SK-N-SH treated with all-trans-retinoic acid at 6 μM for 48 hours (cell line): Measurements from ENCODE around the gene AMOT.

Experiments
- ARNTL ChIP-seq: fragments of 450-650 bp; formaldehyde crosslinking; IDR thresholded peaks from 2 replicates; pipeline ENCODE4 v1.5.0; 2020; ENCODE audit warnings: low read depth, mild to moderate bottlenecking, moderate library complexity, borderline replicate concordance
- CREB5 ChIP-seq: fragments of 250-450 bp; sonication (Bioruptor Pico); IDR thresholded peaks from 2 replicates; pipeline ENCODE4 v1.5.1; 2020; ENCODE audit warnings: low read depth, mild to moderate bottlenecking, moderate library complexity
- ESRRG ChIP-seq: fragments of 250-450 bp; sonication (Bioruptor Pico); IDR thresholded peaks from 2 replicates; pipeline ENCODE4 v1.6.1; 2021; ENCODE audit warnings: mild to moderate bottlenecking
- GLIS3 ChIP-seq: fragments of 250-450 bp; sonication (Bioruptor Pico); IDR thresholded peaks from 2 replicates; pipeline ENCODE4 v1.5.0; 2020; ENCODE audit warnings: mild to moderate bottlenecking, moderate library complexity
- ISL1 ChIP-seq: fragments of 250-450 bp; sonication (Bioruptor Pico); IDR thresholded peaks from 2 replicates; pipeline ENCODE4 v2.1.2; 2022; ENCODE audit warnings: mild to moderate bottlenecking, moderate library complexity
- TCF4 ChIP-seq: fragments of 250-450 bp; sonication (Bioruptor Pico); IDR thresholded peaks from 2 replicates; pipeline ENCODE4 v1.8.0; 2021; ENCODE audit warnings: mild to moderate bottlenecking, moderate library complexity, borderline replicate concordance
- ZFP3 ChIP-seq: fragments of 250-450 bp; sonication (Bioruptor Pico); IDR thresholded peaks from 2 replicates; pipeline ENCODE4 v1.5.0; 2020; ENCODE audit warnings: mild to moderate bottlenecking, moderate library complexity
- ZNF565 ChIP-seq: fragments of 450-650 bp; formaldehyde crosslinking; conservative IDR thresholded peaks from 2 replicates; pipeline ENCODE4 v1.5.0; 2020; ENCODE audit warnings: low read depth, mild to moderate bottlenecking, moderate library complexity
- ZNF70 ChIP-seq: fragments of 450-650 bp; formaldehyde crosslinking; IDR thresholded peaks from 2 replicates; pipeline ENCODE4 v1.5.0; 2020; ENCODE audit warnings: mild to moderate bottlenecking, moderate library complexity
- TF ChIP-seq, protein P1 (sequence below): fragments of 250-450 bp; sonication (Bioruptor Pico); IDR thresholded peaks from 2 replicates; pipeline ENCODE4 v1.8.0; 2020; ENCODE audit warnings: mild to moderate bottlenecking, moderate library complexity, borderline replicate concordance
- TF ChIP-seq, protein P2 (sequence below): fragments of 250-450 bp; sonication (Bioruptor Pico); IDR thresholded peaks from 2 replicates; pipeline ENCODE4 v1.8.0; 2021; ENCODE audit warnings: low read depth, mild to moderate bottlenecking, moderate library complexity, borderline replicate concordance
- TF ChIP-seq, protein P3 (sequence below): fragments of 250-450 bp; sonication (Bioruptor Pico); IDR thresholded peaks from 2 replicates; pipeline ENCODE4 v1.5.0; 2020; ENCODE audit warnings: mild to moderate bottlenecking, moderate library complexity
- TF ChIP-seq, protein P4 (sequence below): fragments of 250-450 bp; sonication (Bioruptor Pico); IDR thresholded peaks from 2 replicates; pipeline ENCODE4 v1.5.1; 2021; ENCODE audit warnings: mild to moderate bottlenecking, moderate library complexity

- TF ChIP-seq TCF4 (CRISPR knock-in tag): no peak
- TF ChIP-seq, protein P1, sequence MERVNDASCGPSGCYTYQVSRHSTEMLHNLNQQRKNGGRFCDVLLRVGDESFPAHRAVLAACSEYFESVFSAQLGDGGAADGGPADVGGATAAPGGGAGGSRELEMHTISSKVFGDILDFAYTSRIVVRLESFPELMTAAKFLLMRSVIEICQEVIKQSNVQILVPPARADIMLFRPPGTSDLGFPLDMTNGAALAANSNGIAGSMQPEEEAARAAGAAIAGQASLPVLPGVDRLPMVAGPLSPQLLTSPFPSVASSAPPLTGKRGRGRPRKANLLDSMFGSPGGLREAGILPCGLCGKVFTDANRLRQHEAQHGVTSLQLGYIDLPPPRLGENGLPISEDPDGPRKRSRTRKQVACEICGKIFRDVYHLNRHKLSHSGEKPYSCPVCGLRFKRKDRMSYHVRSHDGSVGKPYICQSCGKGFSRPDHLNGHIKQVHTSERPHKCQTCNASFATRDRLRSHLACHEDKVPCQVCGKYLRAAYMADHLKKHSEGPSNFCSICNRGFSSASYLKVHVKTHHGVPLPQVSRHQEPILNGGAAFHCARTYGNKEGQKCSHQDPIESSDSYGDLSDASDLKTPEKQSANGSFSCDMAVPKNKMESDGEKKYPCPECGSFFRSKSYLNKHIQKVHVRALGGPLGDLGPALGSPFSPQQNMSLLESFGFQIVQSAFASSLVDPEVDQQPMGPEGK (CRISPR knock-in tag): no peak
- no peak for TF ChIP-seq ESRRG (CRISPR knock-in tag)
- TF ChIP-seq, protein P2, sequence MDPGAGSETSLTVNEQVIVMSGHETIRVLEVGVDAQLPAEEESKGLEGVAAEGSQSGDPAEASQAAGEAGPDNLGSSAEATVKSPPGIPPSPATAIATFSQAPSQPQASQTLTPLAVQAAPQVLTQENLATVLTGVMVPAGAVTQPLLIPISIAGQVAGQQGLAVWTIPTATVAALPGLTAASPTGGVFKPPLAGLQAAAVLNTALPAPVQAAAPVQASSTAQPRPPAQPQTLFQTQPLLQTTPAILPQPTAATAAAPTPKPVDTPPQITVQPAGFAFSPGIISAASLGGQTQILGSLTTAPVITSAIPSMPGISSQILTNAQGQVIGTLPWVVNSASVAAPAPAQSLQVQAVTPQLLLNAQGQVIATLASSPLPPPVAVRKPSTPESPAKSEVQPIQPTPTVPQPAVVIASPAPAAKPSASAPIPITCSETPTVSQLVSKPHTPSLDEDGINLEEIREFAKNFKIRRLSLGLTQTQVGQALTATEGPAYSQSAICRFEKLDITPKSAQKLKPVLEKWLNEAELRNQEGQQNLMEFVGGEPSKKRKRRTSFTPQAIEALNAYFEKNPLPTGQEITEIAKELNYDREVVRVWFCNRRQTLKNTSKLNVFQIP (CRISPR knock-in tag): no peak
- TF ChIP-seq ZFP3 (CRISPR knock-in tag): no peak
- TF ChIP-seq CREB5 (CRISPR knock-in tag): no peak
- no peak for TF ChIP-seq ARNTL (CRISPR knock-in tag)
- TF ChIP-seq, protein P3, sequence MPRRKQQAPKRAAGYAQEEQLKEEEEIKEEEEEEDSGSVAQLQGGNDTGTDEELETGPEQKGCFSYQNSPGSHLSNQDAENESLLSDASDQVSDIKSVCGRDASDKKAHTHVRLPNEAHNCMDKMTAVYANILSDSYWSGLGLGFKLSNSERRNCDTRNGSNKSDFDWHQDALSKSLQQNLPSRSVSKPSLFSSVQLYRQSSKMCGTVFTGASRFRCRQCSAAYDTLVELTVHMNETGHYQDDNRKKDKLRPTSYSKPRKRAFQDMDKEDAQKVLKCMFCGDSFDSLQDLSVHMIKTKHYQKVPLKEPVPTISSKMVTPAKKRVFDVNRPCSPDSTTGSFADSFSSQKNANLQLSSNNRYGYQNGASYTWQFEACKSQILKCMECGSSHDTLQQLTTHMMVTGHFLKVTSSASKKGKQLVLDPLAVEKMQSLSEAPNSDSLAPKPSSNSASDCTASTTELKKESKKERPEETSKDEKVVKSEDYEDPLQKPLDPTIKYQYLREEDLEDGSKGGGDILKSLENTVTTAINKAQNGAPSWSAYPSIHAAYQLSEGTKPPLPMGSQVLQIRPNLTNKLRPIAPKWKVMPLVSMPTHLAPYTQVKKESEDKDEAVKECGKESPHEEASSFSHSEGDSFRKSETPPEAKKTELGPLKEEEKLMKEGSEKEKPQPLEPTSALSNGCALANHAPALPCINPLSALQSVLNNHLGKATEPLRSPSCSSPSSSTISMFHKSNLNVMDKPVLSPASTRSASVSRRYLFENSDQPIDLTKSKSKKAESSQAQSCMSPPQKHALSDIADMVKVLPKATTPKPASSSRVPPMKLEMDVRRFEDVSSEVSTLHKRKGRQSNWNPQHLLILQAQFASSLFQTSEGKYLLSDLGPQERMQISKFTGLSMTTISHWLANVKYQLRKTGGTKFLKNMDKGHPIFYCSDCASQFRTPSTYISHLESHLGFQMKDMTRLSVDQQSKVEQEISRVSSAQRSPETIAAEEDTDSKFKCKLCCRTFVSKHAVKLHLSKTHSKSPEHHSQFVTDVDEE (CRISPR knock-in tag): no peak
- no peak for TF ChIP-seq ZNF565 (CRISPR knock-in tag)
- no peak for TF ChIP-seq GLIS3 (CRISPR knock-in tag)
- TF ChIP-seq ISL1 (CRISPR knock-in tag): no peak
- TF ChIP-seq, protein P4, sequence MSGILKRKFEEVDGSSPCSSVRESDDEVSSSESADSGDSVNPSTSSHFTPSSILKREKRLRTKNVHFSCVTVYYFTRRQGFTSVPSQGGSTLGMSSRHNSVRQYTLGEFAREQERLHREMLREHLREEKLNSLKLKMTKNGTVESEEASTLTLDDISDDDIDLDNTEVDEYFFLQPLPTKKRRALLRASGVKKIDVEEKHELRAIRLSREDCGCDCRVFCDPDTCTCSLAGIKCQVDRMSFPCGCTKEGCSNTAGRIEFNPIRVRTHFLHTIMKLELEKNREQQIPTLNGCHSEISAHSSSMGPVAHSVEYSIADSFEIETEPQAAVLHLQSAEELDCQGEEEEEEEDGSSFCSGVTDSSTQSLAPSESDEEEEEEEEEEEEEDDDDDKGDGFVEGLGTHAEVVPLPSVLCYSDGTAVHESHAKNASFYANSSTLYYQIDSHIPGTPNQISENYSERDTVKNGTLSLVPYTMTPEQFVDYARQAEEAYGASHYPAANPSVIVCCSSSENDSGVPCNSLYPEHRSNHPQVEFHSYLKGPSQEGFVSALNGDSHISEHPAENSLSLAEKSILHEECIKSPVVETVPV (CRISPR knock-in tag): no peak
- no peak for TF ChIP-seq ZNF70 (CRISPR knock-in tag)
Observed at GRCh38 chrX:112759512-112759911, 81.1 kb downstream of the AMOT start.
